ENCODE measurements around the gene ABHD6.

The ABHD6 gene

GRCh38 chr3:58274027-58274614 lies 36.5 kb downstream of the ABHD6 start:
- Histone ChIP-seq H3K9me3 (ENCODE audit: control insufficient read depth, insufficient read depth, low read length) (no peaks in the 10 kb centered on the region), H3K4me1 (ENCODE audit: control insufficient read depth, low read length) (no peaks in the 10 kb centered on the region), H3K79me2 (ENCODE audit: control insufficient read depth, low read length) (no peaks in the 10 kb centered on the region), H4K20me1 (ENCODE audit: control insufficient read depth, insufficient read depth, low read depth, low read length) (no peaks in the 10 kb centered on the region), H3K27ac (ENCODE audit: low read depth, low read length) (no peak overlapping the region), H3K27me3 (ENCODE audit: control insufficient read depth, low read length) (no peaks in the 10 kb centered on the region), H3K4me3 (ENCODE audit: low read length) (no peak overlapping the region), H3F3A (ENCODE audit: control insufficient read depth, insufficient read depth) (no peaks in the 10 kb centered on the region), H3K9me2 (replicated peaks; ENCODE audit: control insufficient read depth, low read length) (no peaks in the 10 kb centered on the region), H3K36me3 (ENCODE audit: control insufficient read depth, low read length) (no peaks in the 10 kb centered on the region), H3K4me2 (ENCODE audit: low read length) (no peak overlapping the region)
- TF ChIP-seq CTCF (IDR thresholded peaks at IDR 0.05; ENCODE audit: low read depth, low read length, poor library complexity, severe bottlenecking): no peak
- TF ChIP-seq EZH2phosphoT487 (IDR thresholded peaks at IDR 0.05; ENCODE audit: borderline replicate concordance, low read length): no peak

- no peaks in the 10 kb centered on the region; the same call in 1 of the 2 replicates for H3K4me1 ChIP-seq (ENCODE audit: control insufficient read depth, low read length)
- no peaks in the 10 kb centered on the region for H3K9me2 ChIP-seq (replicated peaks; ENCODE audit: control insufficient read depth, low read length)
- no peak overlapping the region for H3K27ac ChIP-seq (ENCODE audit: low read depth, low read length)
- H3K4me3 ChIP-seq (ENCODE audit: low read length): no peak overlapping the region
- no peaks in the 10 kb centered on the region for H3K79me2 ChIP-seq (ENCODE audit: control insufficient read depth, low read length)
- no peak overlapping the region for H3K4me2 ChIP-seq (ENCODE audit: low read length)
- H4K20me1 ChIP-seq (ENCODE audit: control insufficient read depth, insufficient read depth, low read depth, low read length): no peaks in the 10 kb centered on the region
- H3K36me3 ChIP-seq (ENCODE audit: control insufficient read depth, low read length): 0 out of 2 replicates have a peak, but pooled peaks cover 3% of the 10 kb centered on the region
- no peak for TF ChIP-seq EZH2phosphoT487 (IDR thresholded peaks at IDR 0.05; ENCODE audit: borderline replicate concordance, low read length)
- TF ChIP-seq CTCF (IDR thresholded peaks at IDR 0.05; ENCODE audit: low read depth, low read length, poor library complexity, severe bottlenecking): no peak
- no peaks in the 10 kb centered on the region for H3F3A ChIP-seq (ENCODE audit: control insufficient read depth, insufficient read depth)
- no peaks in the 10 kb centered on the region for H3K27me3 ChIP-seq (ENCODE audit: control insufficient read depth, low read length)
- no peaks in the 10 kb centered on the region for H3K9me3 ChIP-seq (ENCODE audit: control insufficient read depth, insufficient read depth, low read length)
Observed at GRCh38 chr3:58281069-58281468, 43.5 kb downstream of the ABHD6 start.

GRCh38 chr3:58285334-58285733 lies 47.7 kb downstream of the ABHD6 start:
- no peaks in the 10 kb centered on the region for H3K27me3 ChIP-seq (ENCODE audit: control insufficient read depth, low read length)
- H3K4me2 ChIP-seq (ENCODE audit: low read length): no peak overlapping the region
- H3F3A ChIP-seq (ENCODE audit: control insufficient read depth, insufficient read depth): no peaks in the 10 kb centered on the region
- TF ChIP-seq EZH2phosphoT487 (IDR thresholded peaks at IDR 0.05; ENCODE audit: borderline replicate concordance, low read length) (no peak), CTCF (IDR thresholded peaks at IDR 0.05; ENCODE audit: low read depth, low read length, poor library complexity, severe bottlenecking) (no peak)
- 0 out of 2 replicates have a peak, but pooled peaks cover 3% of the 10 kb centered on the region for H3K36me3 ChIP-seq (ENCODE audit: control insufficient read depth, low read length)
- no peaks in the 10 kb centered on the region for H3K9me2 ChIP-seq (replicated peaks; ENCODE audit: control insufficient read depth, low read length)
- no peaks in the 10 kb centered on the region for H3K79me2 ChIP-seq (ENCODE audit: control insufficient read depth, low read length)
- H3K4me1 ChIP-seq (ENCODE audit: control insufficient read depth, low read length): peaks cover 4% of the 10 kb centered on the region
- H3K4me3 ChIP-seq (ENCODE audit: low read length): no peak overlapping the region
- H3K9me3 ChIP-seq (ENCODE audit: control insufficient read depth, insufficient read depth, low read length): no peaks in the 10 kb centered on the region
- no peaks in the 10 kb centered on the region for H4K20me1 ChIP-seq (ENCODE audit: control insufficient read depth, insufficient read depth, low read depth, low read length)
- H3K27ac ChIP-seq (ENCODE audit: low read depth, low read length): no peak overlapping the region

Measured in DOHH2 (cell line).